ENCODE results near the gene BRIP1. TPM values are rescaled to one million over a fixed set of nuclear protein-coding genes. Genes with fewer than 3 reads are reported as not detected.

BRIP1 gene
- total and polyA plus RNA-seq, 2 experiments from 2014 or later, result 8.0 to 23.1 TPM

DNA sequence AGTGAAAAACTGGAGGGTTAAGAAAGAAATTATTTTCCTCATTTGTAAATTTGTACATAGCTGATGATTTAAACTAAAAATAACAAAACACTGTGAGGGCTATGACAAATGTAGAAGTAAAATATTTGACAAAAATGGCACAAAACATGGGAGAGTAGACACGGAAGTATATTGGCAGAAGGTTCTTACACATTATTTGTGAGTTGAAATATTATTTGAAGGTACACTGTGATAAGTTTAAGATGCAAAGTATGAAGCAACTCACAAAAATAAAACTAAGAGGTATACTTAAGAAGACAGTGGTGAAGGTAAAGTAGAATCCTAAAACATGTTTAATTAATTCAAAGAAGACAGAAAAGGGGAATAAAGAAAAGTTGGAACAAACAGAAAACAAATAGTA lies 34.6 kb downstream of the BRIP1 start:
- Histone ChIP-seq H3K79me2 (replicated peaks; ENCODE audit: insufficient read depth) (peaks cover 8% of the 10 kb centered on the region; the same call in 1 of the 2 replicates), H3K4me1 (ENCODE audit: insufficient read depth) (no peaks in the 10 kb centered on the region), H3K27me3 (ENCODE audit: insufficient read depth) (no peaks in the 10 kb centered on the region), H3F3A (replicated peaks; ENCODE audit: low read depth) (no peaks in the 10 kb centered on the region), H3K4me2 (no peak overlapping the region), H3K9me2 (ENCODE audit: insufficient read depth) (no peaks in the 10 kb centered on the region), H3K4me3 (no peak overlapping the region), H4K20me1 (replicated peaks; ENCODE audit: insufficient read depth) (no peaks in the 10 kb centered on the region), H3K27ac (ENCODE audit: low read depth) (no peak overlapping the region), H2AFZ (no peak overlapping the region), H3K36me3 (ENCODE audit: insufficient read depth) (peaks cover 5% of the 10 kb centered on the region; the same call in 1 of the 2 replicates)
- TF ChIP-seq NANOG (IDR thresholded peaks at IDR 0.05; ENCODE audit: borderline replicate concordance), result no peak
- no peak for TF ChIP-seq REST (IDR thresholded peaks at IDR 0.05; ENCODE audit: unreplicated experiment)
- no peak for TF ChIP-seq EZH2phosphoT487 (IDR thresholded peaks at IDR 0.05; ENCODE audit: unreplicated experiment)
- no peak for TF ChIP-seq JUNB (IDR thresholded peaks at IDR 0.05; ENCODE audit: unreplicated experiment)
- TF ChIP-seq, protein P1, sequence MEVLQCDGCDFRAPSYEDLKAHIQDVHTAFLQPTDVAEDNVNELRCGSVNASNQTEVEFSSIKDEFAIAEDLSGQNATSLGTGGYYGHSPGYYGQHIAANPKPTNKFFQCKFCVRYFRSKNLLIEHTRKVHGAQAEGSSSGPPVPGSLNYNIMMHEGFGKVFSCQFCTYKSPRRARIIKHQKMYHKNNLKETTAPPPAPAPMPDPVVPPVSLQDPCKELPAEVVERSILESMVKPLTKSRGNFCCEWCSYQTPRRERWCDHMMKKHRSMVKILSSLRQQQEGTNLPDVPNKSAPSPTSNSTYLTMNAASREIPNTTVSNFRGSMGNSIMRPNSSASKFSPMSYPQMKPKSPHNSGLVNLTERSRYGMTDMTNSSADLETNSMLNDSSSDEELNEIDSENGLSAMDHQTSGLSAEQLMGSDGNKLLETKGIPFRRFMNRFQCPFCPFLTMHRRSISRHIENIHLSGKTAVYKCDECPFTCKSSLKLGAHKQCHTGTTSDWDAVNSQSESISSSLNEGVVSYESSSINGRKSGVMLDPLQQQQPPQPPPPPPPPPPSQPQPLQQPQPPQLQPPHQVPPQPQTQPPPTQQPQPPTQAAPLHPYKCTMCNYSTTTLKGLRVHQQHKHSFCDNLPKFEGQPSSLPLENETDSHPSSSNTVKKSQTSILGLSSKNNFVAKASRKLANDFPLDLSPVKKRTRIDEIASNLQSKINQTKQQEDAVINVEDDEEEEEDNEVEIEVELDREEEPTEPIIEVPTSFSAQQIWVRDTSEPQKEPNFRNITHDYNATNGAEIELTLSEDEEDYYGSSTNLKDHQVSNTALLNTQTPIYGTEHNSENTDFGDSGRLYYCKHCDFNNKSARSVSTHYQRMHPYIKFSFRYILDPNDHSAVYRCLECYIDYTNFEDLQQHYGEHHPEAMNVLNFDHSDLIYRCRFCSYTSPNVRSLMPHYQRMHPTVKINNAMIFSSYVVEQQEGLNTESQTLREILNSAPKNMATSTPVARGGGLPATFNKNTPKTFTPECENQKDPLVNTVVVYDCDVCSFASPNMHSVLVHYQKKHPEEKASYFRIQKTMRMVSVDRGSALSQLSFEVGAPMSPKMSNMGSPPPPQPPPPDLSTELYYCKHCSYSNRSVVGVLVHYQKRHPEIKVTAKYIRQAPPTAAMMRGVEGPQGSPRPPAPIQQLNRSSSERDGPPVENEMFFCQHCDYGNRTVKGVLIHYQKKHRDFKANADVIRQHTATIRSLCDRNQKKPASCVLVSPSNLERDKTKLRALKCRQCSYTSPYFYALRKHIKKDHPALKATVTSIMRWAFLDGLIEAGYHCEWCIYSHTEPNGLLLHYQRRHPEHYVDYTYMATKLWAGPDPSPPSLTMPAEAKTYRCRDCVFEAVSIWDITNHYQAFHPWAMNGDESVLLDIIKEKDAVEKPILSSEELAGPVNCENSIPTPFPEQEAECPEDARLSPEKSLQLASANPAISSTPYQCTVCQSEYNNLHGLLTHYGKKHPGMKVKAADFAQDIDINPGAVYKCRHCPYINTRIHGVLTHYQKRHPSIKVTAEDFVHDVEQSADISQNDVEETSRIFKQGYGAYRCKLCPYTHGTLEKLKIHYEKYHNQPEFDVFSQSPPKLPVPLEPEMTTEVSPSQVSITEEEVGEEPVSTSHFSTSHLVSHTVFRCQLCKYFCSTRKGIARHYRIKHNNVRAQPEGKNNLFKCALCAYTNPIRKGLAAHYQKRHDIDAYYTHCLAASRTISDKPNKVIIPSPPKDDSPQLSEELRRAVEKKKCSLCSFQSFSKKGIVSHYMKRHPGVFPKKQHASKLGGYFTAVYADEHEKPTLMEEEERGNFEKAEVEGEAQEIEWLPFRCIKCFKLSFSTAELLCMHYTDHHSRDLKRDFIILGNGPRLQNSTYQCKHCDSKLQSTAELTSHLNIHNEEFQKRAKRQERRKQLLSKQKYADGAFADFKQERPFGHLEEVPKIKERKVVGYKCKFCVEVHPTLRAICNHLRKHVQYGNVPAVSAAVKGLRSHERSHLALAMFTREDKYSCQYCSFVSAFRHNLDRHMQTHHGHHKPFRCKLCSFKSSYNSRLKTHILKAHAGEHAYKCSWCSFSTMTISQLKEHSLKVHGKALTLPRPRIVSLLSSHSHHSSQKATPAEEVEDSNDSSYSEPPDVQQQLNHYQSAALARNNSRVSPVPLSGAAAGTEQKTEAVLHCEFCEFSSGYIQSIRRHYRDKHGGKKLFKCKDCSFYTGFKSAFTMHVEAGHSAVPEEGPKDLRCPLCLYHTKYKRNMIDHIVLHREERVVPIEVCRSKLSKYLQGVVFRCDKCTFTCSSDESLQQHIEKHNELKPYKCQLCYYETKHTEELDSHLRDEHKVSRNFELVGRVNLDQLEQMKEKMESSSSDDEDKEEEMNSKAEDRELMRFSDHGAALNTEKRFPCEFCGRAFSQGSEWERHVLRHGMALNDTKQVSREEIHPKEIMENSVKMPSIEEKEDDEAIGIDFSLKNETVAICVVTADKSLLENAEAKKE (CRISPR knock-in tag; IDR thresholded peaks at IDR 0.05), result no peak
- TF ChIP-seq, protein P2, sequence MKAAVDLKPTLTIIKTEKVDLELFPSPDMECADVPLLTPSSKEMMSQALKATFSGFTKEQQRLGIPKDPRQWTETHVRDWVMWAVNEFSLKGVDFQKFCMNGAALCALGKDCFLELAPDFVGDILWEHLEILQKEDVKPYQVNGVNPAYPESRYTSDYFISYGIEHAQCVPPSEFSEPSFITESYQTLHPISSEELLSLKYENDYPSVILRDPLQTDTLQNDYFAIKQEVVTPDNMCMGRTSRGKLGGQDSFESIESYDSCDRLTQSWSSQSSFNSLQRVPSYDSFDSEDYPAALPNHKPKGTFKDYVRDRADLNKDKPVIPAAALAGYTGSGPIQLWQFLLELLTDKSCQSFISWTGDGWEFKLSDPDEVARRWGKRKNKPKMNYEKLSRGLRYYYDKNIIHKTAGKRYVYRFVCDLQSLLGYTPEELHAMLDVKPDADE (IDR thresholded peaks at IDR 0.05), result no peak
- TF ChIP-seq ZNF331 (CRISPR knock-in tag; IDR thresholded peaks at IDR 0.05; ENCODE audit: low read depth), result no peak
- H3K36me3 Mint-ChIP-seq (ENCODE audit: low read depth), result peaks cover 37% of the 10 kb centered on the region
- peaks cover 8% of the 10 kb centered on the region; the same call in 2 of the 3 replicates for H3K9me3 Mint-ChIP-seq
- H3K4me3 Mint-ChIP-seq, result no peak overlapping the region
- no peaks in the 10 kb centered on the region for H3K27me3 Mint-ChIP-seq (ENCODE audit: insufficient read depth, low read depth, poor library complexity)
- DNase-seq (ENCODE audit: low spot score) (no peak), ATAC-seq (no peak)
- H3K27ac Mint-ChIP-seq, result no peak overlapping the region
- H3K4me1 Mint-ChIP-seq, result no peaks in the 10 kb centered on the region

Data from GM23338 (cell line).